Testis (tissue), 3 donors: ENCODE measurements around the gene JMJD8. TPM values are rescaled to one million over a fixed set of nuclear protein-coding genes. Genes with fewer than 3 reads are reported as not detected.

ENCODE experiments used
- DNase-seq: peaks from one replicate; pipeline ENCODE4 v3.0.0-alpha.2; 2019
- H3K27ac ChIP-seq, 2 donors: fragments of 200-600 bp; sonication (generic); one replicate each; pipeline ENCODE4 v1.5.1; 2019
- H3K27me3 ChIP-seq: fragments of 200-600 bp; sonication (generic); one replicate; pipeline ENCODE4 v1.5.1; 2019
- H3K36me3 ChIP-seq: fragments of 200-600 bp; sonication (generic); one replicate; pipeline ENCODE4 v1.5.1; 2017; ENCODE audit warnings: low read depth; ENCODE audit errors: missing control alignments
- H3K4me1 ChIP-seq: fragments of 200-600 bp; sonication (generic); one replicate; pipeline ENCODE4 v1.5.1; 2019
- H3K4me3 ChIP-seq, 2 donors: fragments of 200-600 bp; sonication (generic); one replicate each; pipeline ENCODE4 v1.5.1; 2017 to 2019
- H3K9me3 ChIP-seq: fragments of 200-600 bp; sonication (generic); one replicate; pipeline ENCODE4 v1.5.1; 2017
- POLR2A ChIP-seq: fragments of 450-650 bp; IDR thresholded peaks from one replicate; pipeline ENCODE4 v1.6.1; 2017; ENCODE audit warnings: antibody characterized with exemption, mild to moderate bottlenecking, moderate library complexity
- WGBS, 2 donors: methylation state at CpG; one replicate each; pipeline ENCODE4 v1.1.5; 2018; 5-methylcytosine and 5-hydroxymethylcytosine counted together
- intact Hi-C: fragments of 100-400 bp; cut with DNase I; formaldehyde crosslinking; loops from one replicate; pipeline ENCODE4 v1.15.1; 2023; ENCODE audit warnings: low total_unique reads
- polyA plus RNA-seq: library from polyadenylated mRNA; stranded (reverse); fragments of 350-450 nt; fragmentation: Illumina TruSeq; extraction: RNeasy Lipid Tissue Mini Kit (QIAGEN cat#74804); gene quantifications from one replicate; pipeline ENCODE4 v1.2.3, GENCODE V29; 2014; ENCODE audit warnings: low read depth, low replicate concordance; ENCODE audit not compliant: insufficient read depth
- total RNA-seq, 2 donors: library from RNA; depleted of rRNA; stranded (reverse); fragments of >200 nt; gene quantifications; one replicate each; pipeline ENCODE4 v1.2.3, GENCODE V29; 2016
- TF ChIP-seq, protein P1 (sequence below), 3 experiments: fragments of 450-650 bp in 2 of 3; fragments of 200-600 bp in 1 of 3; sonication (generic) in 1 of 3; IDR thresholded peaks; one replicate each; pipeline ENCODE4 v1.5.1; 2016 to 2019; ENCODE audit warnings: antibody characterized with exemption in 3 of 3, mild to moderate bottlenecking in 2 of 3, moderate library complexity in 1 of 3

The JMJD8 gene
- total and polyA plus RNA-seq, 3 donors from 2014 or later, result 84.2 to 101 (median 95.5) TPM

DNA sequence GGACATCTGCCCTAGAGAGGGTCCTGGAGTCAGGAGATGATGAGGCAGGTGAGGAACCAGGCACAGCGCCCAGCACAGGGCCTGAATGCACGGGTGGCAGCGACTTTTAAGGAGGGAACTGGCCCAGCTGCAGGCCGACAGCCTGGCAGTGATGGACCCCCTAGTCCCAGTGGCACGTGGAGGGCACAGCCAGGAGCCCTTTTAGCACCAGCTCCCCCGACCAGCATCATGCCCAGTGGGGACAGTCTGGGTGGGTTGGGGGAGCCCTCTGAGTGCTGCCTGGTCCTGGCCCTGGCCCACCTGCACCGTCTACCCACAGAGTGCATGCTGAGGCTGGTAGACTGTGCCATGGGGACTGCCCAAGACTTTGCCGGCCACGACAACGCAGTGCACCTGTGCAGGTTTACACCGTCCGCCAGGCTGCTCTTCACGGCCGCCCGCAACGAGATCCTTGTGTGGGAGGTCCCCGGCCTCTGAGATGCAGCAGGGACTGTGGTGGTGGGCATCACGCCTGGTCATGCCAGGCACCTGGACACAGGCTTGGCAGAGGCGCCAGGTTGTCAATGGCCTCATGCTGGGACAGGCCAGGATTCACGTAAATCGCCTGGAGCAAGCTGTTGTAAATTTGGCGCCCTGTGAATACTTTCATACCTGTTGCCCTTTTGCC lies 16.9 kb downstream of the JMJD8 start:
- H3K9me3 ChIP-seq, result no peaks in the 10 kb centered on the region
- no peaks in the 10 kb centered on the region for H3K36me3 ChIP-seq
- H3K4me1 ChIP-seq, result peaks cover 13% of the 10 kb centered on the region
- WGBS, 2 donors, result 68 to 82% methylated on average over 8 to 22 of the region's 22 CpGs
- no peak for TF ChIP-seq POLR2A
- TF ChIP-seq, protein P1, sequence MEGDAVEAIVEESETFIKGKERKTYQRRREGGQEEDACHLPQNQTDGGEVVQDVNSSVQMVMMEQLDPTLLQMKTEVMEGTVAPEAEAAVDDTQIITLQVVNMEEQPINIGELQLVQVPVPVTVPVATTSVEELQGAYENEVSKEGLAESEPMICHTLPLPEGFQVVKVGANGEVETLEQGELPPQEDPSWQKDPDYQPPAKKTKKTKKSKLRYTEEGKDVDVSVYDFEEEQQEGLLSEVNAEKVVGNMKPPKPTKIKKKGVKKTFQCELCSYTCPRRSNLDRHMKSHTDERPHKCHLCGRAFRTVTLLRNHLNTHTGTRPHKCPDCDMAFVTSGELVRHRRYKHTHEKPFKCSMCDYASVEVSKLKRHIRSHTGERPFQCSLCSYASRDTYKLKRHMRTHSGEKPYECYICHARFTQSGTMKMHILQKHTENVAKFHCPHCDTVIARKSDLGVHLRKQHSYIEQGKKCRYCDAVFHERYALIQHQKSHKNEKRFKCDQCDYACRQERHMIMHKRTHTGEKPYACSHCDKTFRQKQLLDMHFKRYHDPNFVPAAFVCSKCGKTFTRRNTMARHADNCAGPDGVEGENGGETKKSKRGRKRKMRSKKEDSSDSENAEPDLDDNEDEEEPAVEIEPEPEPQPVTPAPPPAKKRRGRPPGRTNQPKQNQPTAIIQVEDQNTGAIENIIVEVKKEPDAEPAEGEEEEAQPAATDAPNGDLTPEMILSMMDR (IDR thresholded peaks at IDR 0.05), result no peak
- no peaks in the 10 kb centered on the region for H3K27me3 ChIP-seq
- no peak for DNase-seq
- peak overlapping the region in 1 of 2 donors; percentile 98 for H3K4me3 ChIP-seq
- peak overlapping the region; percentile 77 to 80 for H3K27ac ChIP-seq
- intact Hi-C loops, result loop anchor here (10.0 kb wide), 1 partner anchor 82 kb away; no protein-coding TSS in a partner anchor

DNA sequence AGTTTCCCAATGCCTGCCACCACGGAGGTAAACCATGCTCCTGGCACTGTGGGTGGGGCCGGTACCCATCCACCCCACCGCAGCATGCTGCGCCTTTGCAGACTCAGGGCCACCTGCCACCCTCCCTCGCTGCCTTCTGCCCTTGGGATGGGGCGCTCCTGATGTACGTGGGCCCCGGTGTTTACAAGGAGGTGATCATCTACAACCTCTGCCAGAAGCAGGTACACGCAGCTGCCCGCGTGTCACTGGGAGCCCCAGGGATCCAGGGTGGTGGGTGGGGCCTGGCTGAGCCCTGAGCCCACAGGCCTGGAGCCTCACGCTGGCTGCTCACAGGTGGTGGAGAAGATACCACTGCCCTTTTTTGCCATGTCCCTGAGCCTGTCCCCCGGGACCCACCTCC lies 17.6 kb downstream of the JMJD8 start:
- intact Hi-C loops, result loop anchor here (10.0 kb wide), 1 partner anchor 82 kb away; no protein-coding TSS in a partner anchor
- TF ChIP-seq, protein P1 (IDR thresholded peaks at IDR 0.05), result no peak
- no peak for TF ChIP-seq POLR2A
- DNase-seq, result no peak
- Histone ChIP-seq H3K4me3 (no peak overlapping the region), H3K27me3 (no peaks in the 10 kb centered on the region), H3K9me3 (no peaks in the 10 kb centered on the region), H3K36me3 (no peaks in the 10 kb centered on the region), H3K27ac (no peak overlapping the region), H3K4me1 (peaks cover 13% of the 10 kb centered on the region)
- 87 to 97% methylated on average over 10 to 13 of the region's 13 CpGs for WGBS, 2 donors

DNA sequence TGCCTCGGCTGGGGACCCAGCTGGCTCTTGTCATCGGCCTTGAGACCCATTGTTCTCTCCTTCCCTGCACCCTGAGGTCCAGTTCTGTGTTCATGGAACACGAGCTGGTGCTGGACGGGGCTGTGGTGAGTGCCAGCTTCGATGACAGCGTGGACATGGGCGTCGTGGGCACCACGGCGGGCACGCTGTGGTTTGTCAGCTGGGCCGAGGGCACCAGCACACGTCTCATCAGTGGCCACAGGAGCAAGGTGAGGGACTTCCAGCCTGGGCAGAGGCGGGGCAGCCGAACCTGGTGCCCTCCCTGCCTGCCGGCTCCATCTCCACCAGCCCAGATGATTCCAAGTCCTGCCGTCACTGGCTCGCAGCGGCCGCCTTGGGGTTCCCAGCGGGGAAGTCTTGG lies 21.5 kb downstream of the JMJD8 start:
- no peak overlapping the region for H3K4me3 ChIP-seq
- 90 to 96% methylated on average over 12 to 20 of the region's 21 CpGs for WGBS, 2 donors
- intact Hi-C loops, result loop anchor here (10.0 kb wide), 1 partner anchor 78 kb away; no protein-coding TSS in a partner anchor
- no peaks in the 10 kb centered on the region for H3K27me3 ChIP-seq
- H3K4me1 ChIP-seq, result peaks cover 15% of the 10 kb centered on the region
- H3K27ac ChIP-seq, result no peak overlapping the region
- H3K9me3 ChIP-seq, result no peaks in the 10 kb centered on the region
- TF ChIP-seq, protein P1 (IDR thresholded peaks at IDR 0.05), result no peak
- no peak for TF ChIP-seq POLR2A
- DNase-seq, result no peak
- no peaks in the 10 kb centered on the region for H3K36me3 ChIP-seq

DNA sequence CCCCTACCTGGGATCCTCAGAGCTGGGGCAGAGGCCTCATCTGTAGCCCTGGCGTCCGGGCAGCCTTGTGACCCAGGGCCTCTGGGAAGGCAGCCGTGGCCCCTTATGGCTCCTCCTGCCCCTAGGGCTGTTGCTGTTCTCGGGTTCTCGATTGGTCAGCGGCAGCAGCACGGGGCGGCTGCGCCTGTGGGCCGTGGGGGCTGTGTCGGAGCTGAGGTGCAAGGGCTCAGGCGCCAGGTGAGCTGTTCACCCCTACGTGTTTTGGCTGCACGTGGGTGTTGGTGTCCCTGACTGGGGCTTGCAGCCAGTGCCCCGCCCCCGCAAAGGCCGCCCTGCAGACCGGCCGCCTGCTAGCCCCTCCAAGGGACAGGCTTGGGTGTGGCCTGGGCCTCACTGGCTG lies 22.0 kb downstream of the JMJD8 start:
- H3K27me3 ChIP-seq, result no peaks in the 10 kb centered on the region
- peaks cover 12% of the 10 kb centered on the region for H3K4me1 ChIP-seq
- DNase-seq, result no peak
- intact Hi-C loops, result loop anchor here (10.0 kb wide), 1 partner anchor 77 kb away; no protein-coding TSS in a partner anchor
- H3K4me3 ChIP-seq, result no peak overlapping the region
- no peak overlapping the region for H3K27ac ChIP-seq
- no peak for TF ChIP-seq POLR2A
- TF ChIP-seq, protein P1 (IDR thresholded peaks at IDR 0.05), result no peak
- H3K36me3 ChIP-seq, result no peaks in the 10 kb centered on the region
- 92 to 95% methylated on average over 14 to 19 of the region's 19 CpGs for WGBS, 2 donors
- H3K9me3 ChIP-seq, result no peaks in the 10 kb centered on the region
